Measurements from ENCODE around the gene PPP1R13L. TPM values are rescaled to one million over a fixed set of nuclear protein-coding genes. Genes with fewer than 3 reads are reported as not detected.

The PPP1R13L gene
- total and polyA plus RNA-seq, 2 of the 8 experiments (the other 6 are each of a cell fraction or from before 2014, with no cell fraction given), result 9.1 to 15.3 TPM

- peaks cover 4% of the 10 kb centered on the region for H3K79me1 ChIP-seq (ENCODE audit: low read depth, low read length)
- H2AK5ac ChIP-seq (ENCODE audit: low read depth, low read length), result no peak overlapping the region
- no peak overlapping the region for H3K23ac ChIP-seq (ENCODE audit: insufficient read length)
- no peak overlapping the region for H3K4ac ChIP-seq (replicated peaks; ENCODE audit: insufficient read length, low read depth, low read length)
- H3K27me3 ChIP-seq (replicated peaks in 1 of 4; ENCODE audit: control insufficient read depth in 3 of 4, extremely low read depth in 1 of 4, insufficient read depth in 3 of 4, low read length in 3 of 4), result no peaks in the 10 kb centered on the region
- FAIRE-seq (no peak), DNase-seq (ENCODE audit: low read depth in 1 of 2, low spot score in 2 of 2) (no peak)
- H4K91ac ChIP-seq (replicated peaks; ENCODE audit: insufficient read length, low read length), result no peak overlapping the region
- H3K4me3 ChIP-seq (ENCODE audit: extremely low read depth in 1 of 4, insufficient read depth in 2 of 4, low read depth in 3 of 4, low read length in 4 of 4), result no peak overlapping the region
- H3K56ac ChIP-seq (replicated peaks; ENCODE audit: insufficient read length, low read depth, low read length), result no peak overlapping the region
- peaks cover 20 to 63% (median 39%) of the 10 kb centered on the region in 4 experiments for H3K36me3 ChIP-seq (ENCODE audit: control insufficient read depth in 2 of 4, insufficient read depth in 4 of 4, low read length in 3 of 4)
- H3K9ac ChIP-seq (replicated peaks in 1 of 4; ENCODE audit: extremely low read depth in 1 of 4, low read depth in 3 of 4, low read length in 3 of 4), result no peak overlapping the region
- no peak overlapping the region for H4K5ac ChIP-seq (ENCODE audit: insufficient read length, low read depth, low read length)
- no peak overlapping the region for H3K27ac ChIP-seq (ENCODE audit: low read depth, low read length)
- H2AFZ ChIP-seq (ENCODE audit: low read length), result no peak overlapping the region
- no peak overlapping the region for H2BK5ac ChIP-seq (ENCODE audit: low read depth, low read length)
- 94% methylated on average over 16 of the region's 16 CpGs; no CpG with 5 or more reads in 1 of the 2 experiments for WGBS, 2 experiments (ENCODE audit: extremely low coverage in 1 of 2, insufficient coverage in 1 of 2, insufficient read length in 1 of 2, insufficient replicate concordance in 2 of 2, low coverage in 1 of 2, low lambda C conversion rate in 2 of 2, missing lambda C conversion rate in 1 of 2)
- no peak overlapping the region for H2BK15ac ChIP-seq (ENCODE audit: low read length)
- no peak overlapping the region for H2BK120ac ChIP-seq (replicated peaks; ENCODE audit: low read depth, low read length)
- no peak for TF ChIP-seq TAF7 (optimal IDR thresholded peaks at IDR 0.05; ENCODE audit: borderline replicate concordance, low read depth, low read length)
- TF ChIP-seq CTBP2 (IDR thresholded peaks at IDR 0.05; ENCODE audit: borderline replicate concordance, insufficient read depth, insufficient read length, low read length), result no peak
- no peak for TF ChIP-seq POU5F1 (IDR thresholded peaks at IDR 0.05; ENCODE audit: low read depth, low read length)
- no peak for TF ChIP-seq JUND (IDR thresholded peaks at IDR 0.05; ENCODE audit: low read length)
- TF ChIP-seq CBX5 (IDR thresholded peaks at IDR 0.05; ENCODE audit: low read depth, low read length), result no peak
- TF ChIP-seq SP2 (IDR thresholded peaks at IDR 0.05; ENCODE audit: low read length), result no peak
- ChIA-PET CTCF (ENCODE audit: partially characterized antibody) (no interaction called here), POLR2A (ENCODE audit: partially characterized antibody) (interaction anchor here (1.0 to 4.9 kb wide), 8 partner anchors 8 to 283 kb away, joined by 3 to 25 read pairs (median 4); no protein-coding TSS in a partner anchor)
- H3K23me2 ChIP-seq (ENCODE audit: low read depth, low read length), result no peaks in the 10 kb centered on the region
- H3K4me2 ChIP-seq (ENCODE audit: insufficient read depth in 1 of 2, low read depth in 2 of 2, low read length in 2 of 2), result no peak overlapping the region
- H3K14ac ChIP-seq (ENCODE audit: insufficient read length), result no peak overlapping the region
- no peak overlapping the region for H3K18ac ChIP-seq (ENCODE audit: extremely low read depth, low read length)
- H2BK12ac ChIP-seq (ENCODE audit: low read depth, low read length), result no peak overlapping the region
- H3K4me1 ChIP-seq (replicated peaks in 1 of 4; ENCODE audit: control insufficient read depth in 3 of 4, insufficient read depth in 4 of 4, low read length in 3 of 4), result no peaks in the 10 kb centered on the region
- no peaks in the 10 kb centered on the region for H3K9me3 ChIP-seq (ENCODE audit: insufficient read depth in 2 of 2, low read depth in 1 of 2, low read length in 1 of 2)
- peaks cover 0 to 22% of the 10 kb centered on the region in 2 experiments for H4K20me1 ChIP-seq (replicated peaks in 1 of 2; ENCODE audit: control insufficient read depth in 1 of 2, insufficient read depth in 2 of 2, low read length in 2 of 2)
- no peaks in the 10 kb centered on the region for H3K79me2 ChIP-seq (ENCODE audit: control insufficient read depth in 1 of 2, insufficient read depth in 2 of 2, low read length in 2 of 2)
- H4K8ac ChIP-seq (ENCODE audit: extremely low read depth, insufficient read depth, low read length), result peak overlapping the region; percentile 68; the same call in 1 of the 2 replicates
- H2BK20ac ChIP-seq (ENCODE audit: low read length), result 0 out of 2 replicates have a peak overlapping the region, but pooled peaks have one; percentile 32
Observed at GRCh38 chr19:45362291-45362690, 42.6 kb downstream of the PPP1R13L start.
